GM23338 (cell line): ENCODE results near the gene SMIM10. TPM values are rescaled to one million over a fixed set of nuclear protein-coding genes. Genes with fewer than 3 reads are reported as not detected.
A peak's percentile ranks its signal among the peaks of the same experiment; 100 is the strongest.
"Not testable (repeated sequence)": the region's sequence is repeated elsewhere in the genome, so short reads cannot be mapped to it uniquely, and the experiment has no call there.

Experiments
- ATAC-seq: fragments of 200-7000 bp; cut with Tn5 transposase; 3 replicates; pipeline ENCODE4 v1.9.1; 2020
- DNase-seq: peaks from one replicate; pipeline ENCODE4 v3.0.0-alpha.2; 2015; ENCODE audit warnings: low spot score
- H2AFZ ChIP-seq: fragments of 200-600 bp; sonication (generic); 2 replicates; pipeline ENCODE4 v1.8.0; 2016; ENCODE audit warnings: antibody characterized with exemption, mild to moderate bottlenecking, moderate library complexity
- H3F3A ChIP-seq: fragments of 200-600 bp; sonication (generic); replicated peaks from 2 replicates; pipeline ENCODE4 v1.8.0; 2017; ENCODE audit warnings: antibody characterized with exemption, mixed run types, low read depth
- H3K27ac ChIP-seq: fragments of 200-600 bp; sonication (generic); 2 replicates; pipeline ENCODE4 v1.6.1; 2016; ENCODE audit warnings: low read depth
- H3K27me3 ChIP-seq: fragments of 200-600 bp; sonication (generic); 2 replicates; pipeline ENCODE4 v1.8.0; 2016; ENCODE audit warnings: mild to moderate bottlenecking, mixed run types, moderate library complexity; ENCODE audit not compliant: insufficient read depth
- H3K36me3 ChIP-seq: fragments of 200-600 bp; sonication (generic); 2 replicates; pipeline ENCODE4 v1.8.0; 2016; ENCODE audit warnings: mild to moderate bottlenecking; ENCODE audit not compliant: insufficient read depth
- H3K4me1 ChIP-seq: fragments of 200-600 bp; sonication (generic); 2 replicates; pipeline ENCODE4 v1.8.0; 2016; ENCODE audit warnings: mild to moderate bottlenecking, moderate library complexity; ENCODE audit not compliant: insufficient read depth
- H3K4me2 ChIP-seq: fragments of 200-600 bp; sonication (generic); 2 replicates; pipeline ENCODE4 v1.7.1; 2017; ENCODE audit warnings: mixed run types
- H3K4me3 ChIP-seq: fragments of 200-600 bp; sonication (generic); 2 replicates; pipeline ENCODE4 v1.6.1; 2016; ENCODE audit warnings: mixed run types
- H3K79me2 ChIP-seq: fragments of 200-600 bp; sonication (generic); replicated peaks from 2 replicates; pipeline ENCODE4 v1.8.0; 2017; ENCODE audit warnings: mild to moderate bottlenecking; ENCODE audit not compliant: insufficient read depth
- H3K9me2 ChIP-seq: fragments of 200-600 bp; sonication (generic); 2 replicates; pipeline ENCODE4 v1.8.0; 2017; ENCODE audit not compliant: insufficient read depth
- H4K20me1 ChIP-seq: fragments of 200-600 bp; sonication (generic); replicated peaks from 2 replicates; pipeline ENCODE4 v1.8.0; 2017; ENCODE audit warnings: mild to moderate bottlenecking; ENCODE audit not compliant: insufficient read depth
- H3K27ac Mint-ChIP-seq: 2 replicates; pipeline ENCODE4 v1.8.0; 2020; ENCODE audit warnings: inconsistent platforms, mild to moderate bottlenecking, moderate library complexity, mixed read lengths
- H3K27me3 Mint-ChIP-seq: 3 replicates; pipeline ENCODE4 v1.8.0; 2022; ENCODE audit warnings: low read depth, mild to moderate bottlenecking, moderate library complexity, mixed read lengths, inconsistent platforms; ENCODE audit not compliant: insufficient read depth, poor library complexity
- H3K36me3 Mint-ChIP-seq: 3 replicates; pipeline ENCODE4 v1.8.0; 2021; ENCODE audit warnings: low read depth, mild to moderate bottlenecking, inconsistent platforms, moderate library complexity, mixed read lengths
- H3K4me1 Mint-ChIP-seq: 3 replicates; pipeline ENCODE4 v1.8.0; 2020; ENCODE audit warnings: mild to moderate bottlenecking, inconsistent platforms, mixed read lengths
- H3K4me3 Mint-ChIP-seq: 3 replicates; pipeline ENCODE4 v1.8.0; 2021; ENCODE audit warnings: moderate library complexity, mild to moderate bottlenecking, inconsistent platforms, mixed read lengths
- H3K9me3 Mint-ChIP-seq: 3 replicates; pipeline ENCODE4 v1.8.0; 2020; ENCODE audit warnings: moderate library complexity, mild to moderate bottlenecking, inconsistent platforms, mixed read lengths
- ZNF462 ChIP-seq: fragments of 250-450 bp; sonication (Bioruptor Pico); IDR thresholded peaks from 2 replicates; pipeline ENCODE4 v1.5.0; 2020; ENCODE audit warnings: mild to moderate bottlenecking, moderate library complexity
- polyA plus RNA-seq: library from polyadenylated mRNA; unstranded; fragments of >200 nt; fragmentation: Nextera tagmentation; extraction: Ambion mirVana; gene quantifications from 2 replicates; pipeline ENCODE4 v1.2.1, GENCODE V29; 2016
- total RNA-seq: library from RNA; depleted of rRNA; stranded (reverse); fragments of >200 nt; shearing (Covaris generic); gene quantifications from 2 replicates; pipeline ENCODE4 v1.2.3, GENCODE V29; 2014

The SMIM10 gene
- total and polyA plus RNA-seq, 2 experiments from 2014 or later, result 1.7 to 4.8 TPM

- no peak for TF ChIP-seq ZNF462 (CRISPR knock-in tag)
Observed at GRCh38 chrX:135015523-135016245, 24.9 kb downstream of the SMIM10 start (continued).

- DNase-seq, H3K36me3 ChIP-seq, H3K4me3 ChIP-seq, H3K27ac ChIP-seq, H3K27ac Mint-ChIP-seq, H3K27me3 ChIP-seq, H3K79me2 ChIP-seq, H3K9me2 ChIP-seq, H3K27me3 Mint-ChIP-seq, H3F3A ChIP-seq, H3K36me3 Mint-ChIP-seq, ATAC-seq, H2AFZ ChIP-seq, H4K20me1 ChIP-seq, H3K9me3 Mint-ChIP-seq, H3K4me3 Mint-ChIP-seq, H3K4me2 ChIP-seq: not testable (repeated sequence)
- H3K4me1 ChIP-seq, result peaks cover 11% of the 10 kb centered on the region; the same call in 1 of the 2 replicates
- H3K4me1 Mint-ChIP-seq, result peaks cover 32% of the 10 kb centered on the region
Observed at GRCh38 chrX:135019890-135020289, 29.1 kb downstream of the SMIM10 start.

- not testable (repeated sequence) for H3K79me2 ChIP-seq
- H3K4me1 Mint-ChIP-seq, result peaks cover 31% of the 10 kb centered on the region
Observed at GRCh38 chrX:135023791-135024190, 33.0 kb downstream of the SMIM10 start.

More at GRCh38 chrX:135023791-135024190, 33.0 kb downstream of the SMIM10 start:
- not testable (repeated sequence) for H3K36me3 ChIP-seq, H3K27me3 Mint-ChIP-seq, H3K4me3 ChIP-seq, H3K9me3 Mint-ChIP-seq, H2AFZ ChIP-seq, H3K27ac Mint-ChIP-seq, H3K36me3 Mint-ChIP-seq, ATAC-seq, H3K27me3 ChIP-seq, H3F3A ChIP-seq, H4K20me1 ChIP-seq, H3K9me2 ChIP-seq, DNase-seq, H3K27ac ChIP-seq, H3K4me2 ChIP-seq
- peaks cover 11% of the 10 kb centered on the region; the same call in 1 of the 2 replicates for H3K4me1 ChIP-seq
- peak overlapping the region; percentile 8; the same call in 1 of the 3 replicates for H3K4me3 Mint-ChIP-seq
